GM12865 (cell line): Measurements from ENCODE around the gene PELI2.

Experiments
- DNase-seq: peaks from one replicate; pipeline ENCODE4 v3.0.0; 2010; ENCODE audit warnings: low read depth
- H3K4me3 ChIP-seq: 2 replicates; pipeline ENCODE4 v1.5.1; 2011; ENCODE audit warnings: mild to moderate bottlenecking, low read depth, low read length, control low read depth
- CTCF ChIP-seq: IDR thresholded peaks from 2 replicates; pipeline ENCODE4 v1.5.1; 2011; ENCODE audit warnings: low read length, control low read depth, low read depth, inconsistent platforms; ENCODE audit not compliant: insufficient read depth; ENCODE audit errors: missing control alignments

The PELI2 gene

GRCh38 chr14:56282179-56282578, 164.0 kb downstream of the PELI2 start:
- DNase-seq: no peak
- no peak overlapping the region for H3K4me3 ChIP-seq
- TF ChIP-seq CTCF: no peak

GRCh38 chr14:56284641-56285040, 166.4 kb downstream of the PELI2 start:
- DNase-seq: no peak
- no peak overlapping the region for H3K4me3 ChIP-seq
- no peak for TF ChIP-seq CTCF

- TF ChIP-seq CTCF: no peak
- DNase-seq: no peak
- H3K4me3 ChIP-seq: no peak overlapping the region
Measured at GRCh38 chr14:56289155-56289554, 170.9 kb downstream of the PELI2 start.

GRCh38 chr14:56290195-56290594, 172.0 kb downstream of the PELI2 start:
- H3K4me3 ChIP-seq: no peak overlapping the region

GRCh38 chr14:56292970-56293369, 174.8 kb downstream of the PELI2 start:
- no peak for TF ChIP-seq CTCF
- H3K4me3 ChIP-seq: no peak overlapping the region
- DNase-seq: no peak

More at GRCh38 chr14:56290195-56290594, 172.0 kb downstream of the PELI2 start:
- no peak for DNase-seq
- no peak for TF ChIP-seq CTCF

- no peak for TF ChIP-seq CTCF
- no peak overlapping the region for H3K4me3 ChIP-seq
Measured at GRCh38 chr14:56293506-56293905, 175.3 kb downstream of the PELI2 start.

GRCh38 chr14:56294128-56294527, 175.9 kb downstream of the PELI2 start:
- no peak overlapping the region for H3K4me3 ChIP-seq
- no peak for TF ChIP-seq CTCF
- DNase-seq: peak; percentile 7

More at GRCh38 chr14:56293506-56293905, 175.3 kb downstream of the PELI2 start:
- DNase-seq: no peak
